GM21447 (cell line): Measurements from ENCODE around the gene RPS18.
"Not testable (repeated sequence)": the region's sequence is repeated elsewhere in the genome, so short reads cannot be mapped to it uniquely, and the experiment has no call there.

Experiments used
- ATAC-seq: cut with Tn5 transposase; IDR thresholded peaks from one replicate; pipeline ENCODE4 v1.9.1; 2021; ENCODE audit not compliant: unreplicated experiment

The RPS18 gene

DNA sequence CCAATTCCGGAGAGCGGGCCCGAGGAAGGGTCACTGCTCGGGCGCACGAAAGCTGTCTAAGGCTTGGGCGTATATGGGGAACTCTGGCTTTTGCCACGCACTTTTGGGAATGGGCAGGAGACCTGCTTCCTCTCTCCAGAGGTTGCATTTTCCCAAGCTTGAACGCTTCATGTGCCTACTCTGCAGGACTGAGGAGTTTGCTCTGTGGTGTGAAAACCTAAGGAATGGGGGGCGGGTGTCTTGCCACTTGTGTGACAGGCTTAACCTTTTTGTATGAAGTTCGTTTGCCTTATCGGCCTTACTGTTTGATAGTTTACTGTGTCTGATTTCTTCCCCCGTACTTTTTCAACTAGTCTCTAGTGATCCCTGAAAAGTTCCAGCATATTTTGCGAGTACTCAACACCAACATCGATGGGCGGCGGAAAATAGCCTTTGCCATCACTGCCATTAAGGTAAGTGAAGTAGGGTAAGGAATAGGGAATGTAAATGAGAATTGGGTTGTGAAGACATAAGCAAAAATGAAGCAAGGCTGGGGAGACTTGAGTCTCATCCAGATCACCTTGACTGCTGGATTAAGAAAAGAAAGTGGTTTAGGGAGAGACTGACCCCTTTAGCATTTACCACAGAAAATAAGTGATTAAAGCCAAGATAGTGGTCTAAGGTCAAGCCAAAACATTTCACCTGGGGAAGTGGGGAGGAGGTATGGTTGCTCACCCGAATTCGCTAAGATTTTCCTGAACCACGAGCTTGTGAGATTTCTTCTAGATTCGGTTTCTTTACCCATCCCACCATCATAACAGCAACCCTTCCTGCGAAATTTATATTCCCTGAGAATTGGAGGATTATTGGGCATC is 627 bp downstream of the RPS18 start:
- peak; percentile 18 for ATAC-seq

DNA sequence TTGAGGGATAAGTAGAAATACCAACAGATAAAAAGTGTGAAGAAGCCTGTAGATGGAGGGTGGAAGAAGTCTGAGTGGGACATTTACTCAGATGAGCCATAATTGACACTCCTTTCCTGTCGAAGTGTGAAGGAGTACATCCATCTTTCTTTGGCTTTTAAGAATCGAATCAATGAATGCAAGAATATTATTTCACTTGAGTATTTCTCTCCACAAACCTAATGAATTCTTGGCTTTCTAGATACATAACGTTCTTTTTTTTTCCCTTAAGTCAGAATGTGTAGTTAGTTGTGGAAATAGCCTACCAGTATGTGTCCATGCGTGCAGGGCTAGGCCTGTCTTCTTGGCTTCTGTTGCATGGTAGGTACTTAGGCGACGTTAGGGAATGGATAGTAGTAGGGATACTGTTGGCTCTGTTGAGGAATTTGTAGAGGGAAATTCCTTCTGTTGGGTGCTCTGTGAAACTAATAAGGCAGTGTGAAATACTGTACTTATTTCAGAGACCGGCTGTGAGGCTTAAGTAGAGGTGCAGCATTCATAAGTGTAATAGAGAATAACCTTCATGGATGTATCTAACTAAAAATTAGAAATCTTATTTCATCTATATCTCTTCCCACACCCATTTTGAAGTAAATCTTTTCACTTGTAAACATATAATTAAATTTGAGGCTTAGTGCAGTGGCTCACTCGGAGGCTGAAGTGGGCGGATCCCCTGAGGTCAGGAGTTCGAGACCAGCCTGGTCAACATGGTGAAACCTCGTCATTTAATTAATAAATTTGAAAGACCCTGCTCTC is 1.5 kb downstream of the RPS18 start:
- no peak for ATAC-seq

DNA sequence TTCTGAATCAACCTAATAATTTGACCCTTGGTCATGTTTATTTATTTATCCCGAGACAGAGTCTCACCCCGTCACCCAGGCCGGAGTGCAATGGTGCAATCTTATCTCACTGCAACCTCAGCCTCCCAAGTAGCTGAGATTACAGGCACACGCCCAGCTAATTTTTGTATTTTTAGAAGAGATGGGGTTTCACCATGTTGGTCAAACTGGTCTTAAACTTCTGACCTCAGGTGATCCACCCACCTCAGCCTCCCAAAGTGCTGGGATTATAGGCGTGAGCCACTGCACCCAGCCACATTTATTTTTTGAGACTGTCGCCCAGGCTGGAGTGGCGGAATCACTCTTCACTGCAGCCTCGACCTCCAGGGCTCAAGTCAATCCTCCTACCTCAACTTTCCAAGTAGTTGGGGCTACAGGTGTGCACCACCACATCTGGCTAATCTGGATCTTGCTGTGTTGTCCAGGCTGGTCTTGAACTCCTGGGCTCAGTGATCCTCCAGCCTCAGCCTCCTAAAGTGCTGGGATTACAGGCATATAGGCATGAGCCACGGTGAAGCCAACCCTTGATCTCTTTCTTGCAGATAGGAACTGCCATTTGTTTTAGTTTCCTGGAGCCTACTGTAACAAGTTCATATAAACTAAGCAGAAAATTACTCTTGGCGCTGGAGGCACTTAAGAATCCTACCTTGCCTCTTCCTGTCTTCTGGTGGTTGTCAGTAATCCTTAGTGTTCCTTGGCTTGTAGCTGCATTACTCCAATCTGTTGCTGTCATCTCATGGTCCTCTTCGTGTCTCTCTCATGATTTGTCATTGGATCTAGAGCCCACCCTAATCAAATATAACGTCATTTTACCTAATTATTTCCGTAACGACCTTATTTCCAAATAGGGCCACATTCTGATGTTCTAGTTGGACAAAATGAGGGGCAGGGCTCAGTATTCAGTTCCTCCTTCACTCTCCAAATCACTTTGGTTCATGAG is 2.3 kb downstream of the RPS18 start:
- no peak for ATAC-seq

DNA sequence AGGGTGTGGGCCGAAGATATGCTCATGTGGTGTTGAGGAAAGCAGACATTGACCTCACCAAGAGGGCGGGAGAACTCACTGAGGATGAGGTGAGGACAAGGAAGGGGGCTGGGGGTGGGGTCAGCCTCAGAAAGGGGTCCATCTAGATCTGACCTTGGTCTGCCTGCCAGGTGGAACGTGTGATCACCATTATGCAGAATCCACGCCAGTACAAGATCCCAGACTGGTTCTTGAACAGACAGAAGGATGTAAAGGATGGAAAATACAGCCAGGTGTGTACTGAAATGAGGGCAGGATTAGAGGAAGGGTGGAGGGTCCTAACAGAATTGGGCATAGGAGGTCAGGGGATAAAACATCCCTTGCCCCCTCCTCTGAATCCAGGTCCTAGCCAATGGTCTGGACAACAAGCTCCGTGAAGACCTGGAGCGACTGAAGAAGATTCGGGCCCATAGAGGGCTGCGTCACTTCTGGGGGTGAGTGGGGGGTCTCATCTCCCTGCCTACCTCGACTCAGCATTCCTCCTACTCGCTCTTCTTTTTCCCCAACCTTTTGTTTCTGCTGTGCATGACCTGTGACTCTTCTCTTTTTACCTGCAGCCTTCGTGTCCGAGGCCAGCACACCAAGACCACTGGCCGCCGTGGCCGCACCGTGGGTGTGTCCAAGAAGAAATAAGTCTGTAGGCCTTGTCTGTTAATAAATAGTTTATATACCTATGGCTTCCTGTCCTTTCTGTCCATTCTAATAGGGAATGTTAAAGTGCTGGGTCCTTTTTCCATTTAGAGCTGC is 4.1 kb downstream of the RPS18 start:
- ATAC-seq: not testable (repeated sequence)

DNA sequence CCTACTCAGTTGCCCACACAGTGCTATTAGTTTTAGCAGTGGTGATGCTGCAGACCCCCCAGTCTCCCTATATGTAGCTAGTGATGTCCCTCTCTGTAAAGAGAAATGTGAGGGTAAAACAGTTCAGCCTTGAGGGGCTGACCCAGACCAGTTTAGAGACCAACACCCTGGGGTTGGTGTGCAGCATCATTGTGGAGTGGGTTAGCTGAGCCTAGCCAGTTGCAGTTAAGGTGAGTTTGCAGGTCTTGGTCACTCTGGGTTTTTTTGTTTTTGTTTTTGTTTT is 4.6 kb downstream of the RPS18 start:
- no peak for ATAC-seq

DNA sequence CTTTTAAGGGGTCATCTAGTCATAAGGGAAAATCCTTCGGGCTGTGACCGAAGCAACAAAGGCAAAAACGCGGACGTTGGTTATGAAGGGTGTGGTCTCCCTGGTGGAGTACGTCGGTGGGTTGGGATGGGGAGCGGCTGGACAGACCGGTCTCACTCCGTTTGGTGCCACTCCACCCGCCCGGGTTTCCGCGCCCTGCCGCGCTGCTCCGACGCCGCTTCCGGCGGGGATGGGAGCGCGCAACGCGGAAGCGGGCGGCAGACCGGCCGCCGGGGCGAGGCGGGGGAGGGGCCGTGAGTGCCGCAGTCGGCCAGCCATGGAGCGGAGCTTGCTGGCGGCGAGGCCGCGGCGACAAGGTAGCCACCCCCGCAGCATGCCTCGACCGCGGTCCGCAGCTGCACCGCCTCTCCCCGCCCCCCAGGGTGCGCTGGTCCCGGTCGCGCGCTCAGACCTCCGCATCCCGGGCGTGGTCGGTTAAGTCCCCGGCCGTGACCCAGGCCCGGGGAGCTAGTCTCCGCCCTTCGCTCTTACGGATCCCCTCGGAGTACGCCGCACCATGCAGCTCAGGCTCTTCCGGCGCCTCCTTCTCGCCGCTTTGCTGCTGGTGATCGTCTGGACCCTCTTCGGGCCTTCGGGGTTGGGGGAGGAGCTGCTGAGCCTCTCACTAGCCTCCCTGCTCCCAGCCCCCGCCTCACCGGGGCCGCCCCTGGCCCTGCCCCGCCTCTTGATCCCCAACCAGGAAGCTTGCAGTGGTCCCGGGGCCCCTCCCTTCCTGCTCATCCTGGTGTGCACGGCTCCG is 5.2 kb downstream of the RPS18 start, which contains the start of gene B3GALT4:
B3GALT4 (plus strand) TSS at position 260 of the 799 bp plus-strand sequence; CDS start at position 557, 297 bp downstream.
- ATAC-seq: peak; percentile 52

DNA sequence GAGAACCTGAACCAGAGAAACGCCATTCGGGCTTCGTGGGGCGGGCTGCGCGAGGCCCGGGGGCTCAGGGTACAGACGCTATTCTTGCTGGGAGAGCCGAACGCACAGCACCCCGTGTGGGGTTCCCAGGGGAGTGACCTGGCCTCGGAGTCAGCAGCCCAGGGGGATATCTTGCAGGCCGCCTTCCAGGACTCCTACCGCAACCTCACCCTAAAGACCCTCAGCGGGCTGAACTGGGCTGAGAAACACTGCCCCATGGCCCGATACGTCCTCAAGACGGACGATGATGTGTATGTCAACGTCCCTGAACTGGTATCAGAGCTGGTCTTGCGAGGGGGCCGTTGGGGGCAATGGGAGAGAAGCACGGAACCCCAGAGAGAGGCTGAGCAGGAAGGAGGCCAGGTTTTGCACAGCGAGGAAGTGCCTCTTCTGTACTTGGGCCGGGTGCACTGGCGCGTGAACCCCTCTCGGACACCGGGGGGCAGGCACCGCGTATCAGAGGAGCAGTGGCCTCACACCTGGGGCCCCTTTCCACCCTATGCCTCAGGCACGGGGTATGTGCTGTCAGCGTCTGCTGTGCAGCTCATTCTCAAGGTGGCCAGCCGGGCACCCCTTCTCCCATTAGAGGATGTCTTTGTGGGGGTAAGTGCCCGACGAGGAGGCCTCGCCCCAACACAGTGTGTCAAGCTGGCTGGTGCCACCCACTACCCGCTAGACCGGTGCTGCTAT is 6.0 kb downstream of the RPS18 start:
- ATAC-seq: no peak

DNA sequence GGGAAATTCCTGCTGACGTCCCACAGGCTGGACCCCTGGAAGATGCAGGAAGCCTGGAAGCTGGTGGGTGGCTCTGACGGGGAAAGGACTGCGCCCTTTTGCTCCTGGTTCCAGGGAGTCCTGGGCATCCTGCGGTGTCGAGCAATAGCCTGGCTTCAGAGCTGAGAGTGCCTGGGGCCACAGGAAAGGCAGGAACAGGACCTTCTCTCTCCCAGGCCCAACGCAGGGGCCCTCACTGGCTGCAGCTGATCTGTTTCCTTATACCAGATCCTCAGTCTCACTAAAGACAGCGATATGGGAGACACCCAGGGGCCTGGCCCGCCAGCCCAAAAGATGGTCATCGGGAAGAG is 6.5 kb downstream of the RPS18 start:
- no peak for ATAC-seq

DNA sequence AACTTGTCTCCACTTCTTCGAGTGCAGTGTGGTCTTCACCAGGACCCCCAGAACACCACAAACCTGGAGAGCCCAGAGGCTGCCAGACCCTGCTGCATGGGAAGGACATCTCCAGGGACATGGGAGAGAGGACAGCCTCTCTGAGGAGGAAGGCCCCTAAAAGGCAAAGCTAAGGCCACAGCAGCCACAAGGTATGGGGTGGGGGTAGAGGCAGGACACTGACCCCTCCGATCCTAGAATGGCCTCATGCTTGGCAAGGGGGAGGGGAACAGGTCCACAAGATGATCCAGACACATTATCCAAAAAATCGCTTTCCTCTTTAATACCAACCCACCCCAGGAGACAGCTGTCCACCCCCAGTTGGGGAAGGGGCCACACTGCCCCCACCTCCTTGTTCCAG is 6.9 kb downstream of the RPS18 start:
- no peak for ATAC-seq

DNA sequence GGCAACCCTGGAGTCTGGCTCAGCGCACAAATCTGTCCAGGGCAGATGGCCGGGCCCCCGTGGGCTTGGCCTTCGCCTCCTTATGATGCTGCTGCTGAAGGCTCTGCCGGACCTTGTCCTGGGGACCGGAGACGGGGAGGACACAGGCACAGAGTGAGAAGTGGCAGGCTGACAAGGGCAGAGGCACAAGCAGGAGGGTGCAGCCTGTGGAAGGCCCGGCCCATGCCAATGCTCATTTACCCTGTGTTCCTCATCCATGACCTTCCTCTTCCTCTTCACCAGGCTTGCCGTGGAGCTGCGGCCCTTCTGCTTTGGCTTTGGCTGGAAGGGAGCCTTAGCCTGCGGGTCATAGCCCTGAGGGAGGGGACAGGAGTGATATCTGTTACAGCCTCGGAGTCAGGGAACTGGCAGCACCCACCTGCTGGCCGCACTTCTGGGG is 7.4 kb downstream of the RPS18 start:
- ATAC-seq: no peak

DNA sequence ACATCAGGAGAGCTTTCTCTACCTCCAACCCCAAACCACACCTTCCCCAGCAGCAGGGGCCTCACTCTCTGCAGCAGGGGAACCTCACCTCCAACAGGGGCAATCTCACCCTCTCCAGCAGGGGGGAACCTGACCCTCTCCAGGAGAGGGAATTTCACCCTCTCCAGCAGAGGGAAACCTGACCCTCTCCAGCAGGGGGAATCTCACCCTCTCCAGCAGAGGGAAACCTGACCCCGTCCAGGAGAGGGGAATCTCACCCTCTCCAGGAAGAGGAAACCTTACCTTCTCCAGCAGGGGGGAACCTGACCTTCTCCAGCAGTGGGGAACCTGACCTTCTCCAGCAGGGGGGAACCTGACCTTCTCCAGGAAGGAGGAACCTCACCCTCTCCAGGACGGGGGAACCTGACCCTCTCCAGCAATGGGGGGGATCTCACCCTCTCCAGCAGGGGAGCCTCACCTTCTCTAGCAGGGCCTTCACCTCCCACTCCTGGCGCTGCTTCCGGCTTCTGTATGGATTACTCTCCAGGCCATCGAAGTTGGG is 8.2 kb downstream of the RPS18 start:
- no peak for ATAC-seq

DNA sequence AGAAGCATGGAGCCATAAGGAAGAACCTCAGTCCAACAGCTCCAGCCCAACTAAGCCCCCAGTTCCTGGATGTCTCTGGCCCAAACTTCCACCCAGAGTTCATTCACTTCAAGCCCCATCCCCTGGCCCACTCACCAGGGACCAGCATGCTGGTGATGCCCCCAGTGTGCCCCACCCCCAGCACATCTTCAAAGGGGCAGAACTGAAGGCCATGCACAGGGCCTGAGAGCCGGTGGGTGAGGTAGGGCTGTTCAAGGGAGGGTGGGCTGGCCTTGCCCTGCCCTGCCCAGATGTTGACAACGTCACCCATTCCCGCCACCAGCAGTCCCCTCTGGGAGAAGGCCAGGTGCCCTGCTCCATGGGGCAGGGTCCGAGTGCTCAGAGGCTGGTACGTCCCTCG is 8.7 kb downstream of the RPS18 start:
- ATAC-seq: no peak

DNA sequence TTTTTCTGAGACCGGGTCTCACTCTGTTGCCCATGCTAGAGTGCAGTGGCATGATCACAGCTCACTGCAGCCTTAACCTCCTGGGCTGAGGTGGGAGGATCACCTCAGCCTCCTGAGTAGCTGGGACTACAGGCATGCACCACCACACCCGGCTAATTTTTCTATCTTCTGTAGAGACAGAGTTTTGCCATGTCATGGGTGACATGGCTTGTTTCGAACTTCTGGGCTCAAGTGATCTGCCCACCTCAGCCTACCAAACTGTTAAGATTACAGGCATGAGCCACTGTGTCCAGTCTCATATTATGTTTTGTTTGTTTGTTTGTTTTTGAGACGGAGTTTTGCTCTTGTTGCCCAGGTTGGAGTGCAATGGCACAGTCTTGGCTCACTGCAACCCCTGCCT is 13.3 kb downstream of the RPS18 start:
- not testable (repeated sequence) for ATAC-seq

DNA sequence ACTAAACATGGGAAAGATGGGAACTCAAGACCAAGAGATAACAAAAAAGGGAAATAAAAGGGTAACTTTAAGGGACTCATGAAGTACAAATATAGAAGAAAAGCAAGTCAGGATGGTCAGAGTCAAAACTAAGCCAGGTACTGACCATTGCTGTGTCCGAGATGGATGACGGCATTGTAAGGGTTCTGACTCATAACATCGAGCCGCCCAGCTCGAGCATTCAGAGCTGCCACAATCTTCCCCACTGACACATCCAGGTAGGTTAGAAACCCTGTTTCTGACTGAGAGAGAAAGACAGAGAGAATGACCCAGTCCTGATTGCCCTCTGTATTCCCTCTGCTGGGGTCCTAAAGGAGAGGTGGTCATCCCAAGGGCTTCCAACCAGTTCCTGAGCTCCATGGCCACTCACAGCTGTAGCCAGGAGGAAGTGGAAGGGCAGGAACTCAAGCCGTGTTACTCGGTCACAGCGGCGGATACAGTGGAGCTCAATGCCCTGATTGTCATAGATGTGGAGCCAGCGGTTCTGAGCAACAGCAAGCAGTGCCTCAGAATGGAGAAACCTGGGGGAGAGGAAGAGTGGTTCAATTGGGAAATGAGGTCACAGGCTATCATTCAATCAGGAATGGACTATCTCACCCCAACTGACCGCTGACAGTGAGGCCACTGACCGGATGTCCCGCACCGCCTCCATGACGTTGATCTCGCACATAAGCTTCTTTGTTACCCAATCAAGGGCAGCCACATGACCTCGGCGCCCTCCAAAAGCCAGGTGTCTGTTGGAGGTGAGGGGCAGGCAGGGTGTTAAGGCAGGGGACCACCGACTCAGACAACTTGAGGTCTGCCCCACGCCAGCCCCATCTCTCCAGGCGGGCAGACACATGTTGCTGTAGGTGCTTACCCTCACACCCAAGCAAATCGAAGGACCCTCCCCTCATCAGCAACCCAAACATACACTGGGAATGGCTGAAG is 15.4 kb downstream of the RPS18 start:
- ATAC-seq: no peak

DNA sequence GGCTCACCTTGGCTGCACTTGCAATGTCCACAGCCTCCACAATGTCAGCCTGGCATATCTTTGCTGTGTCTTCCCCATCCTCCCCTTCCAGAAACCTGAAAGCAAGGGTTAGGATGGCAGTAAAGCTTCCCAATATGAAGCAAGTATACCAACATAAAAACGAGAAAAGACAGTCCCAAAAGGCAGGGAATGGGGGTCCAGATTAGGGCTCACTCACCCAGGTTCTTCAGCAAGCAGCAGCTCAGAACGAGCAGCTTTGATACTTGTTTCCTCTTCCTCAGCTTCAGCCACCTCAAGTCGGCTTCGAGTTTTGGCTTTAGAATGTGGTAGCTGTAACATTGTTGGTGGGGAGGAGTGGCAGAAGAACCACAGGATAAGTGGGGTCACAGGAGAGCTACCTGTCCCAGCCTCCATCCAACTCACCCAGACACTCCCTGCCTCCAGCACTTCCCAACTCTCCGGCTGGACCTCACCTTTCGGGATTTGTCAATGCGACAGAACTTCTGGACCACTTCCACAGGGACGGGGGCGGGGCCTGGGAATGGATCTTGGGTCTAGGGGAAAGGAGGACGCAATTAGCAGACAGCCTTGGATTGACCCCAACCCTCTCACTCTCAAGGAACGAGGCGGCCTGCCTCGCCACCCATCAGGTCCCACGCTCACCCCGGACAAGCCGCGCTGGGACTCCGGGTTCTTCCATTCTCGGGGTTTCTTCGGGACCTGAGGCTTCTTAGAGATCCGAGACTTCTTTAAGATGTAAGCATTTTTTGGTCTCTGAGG is 16.5 kb downstream of the RPS18 start:
- no peak for ATAC-seq

DNA sequence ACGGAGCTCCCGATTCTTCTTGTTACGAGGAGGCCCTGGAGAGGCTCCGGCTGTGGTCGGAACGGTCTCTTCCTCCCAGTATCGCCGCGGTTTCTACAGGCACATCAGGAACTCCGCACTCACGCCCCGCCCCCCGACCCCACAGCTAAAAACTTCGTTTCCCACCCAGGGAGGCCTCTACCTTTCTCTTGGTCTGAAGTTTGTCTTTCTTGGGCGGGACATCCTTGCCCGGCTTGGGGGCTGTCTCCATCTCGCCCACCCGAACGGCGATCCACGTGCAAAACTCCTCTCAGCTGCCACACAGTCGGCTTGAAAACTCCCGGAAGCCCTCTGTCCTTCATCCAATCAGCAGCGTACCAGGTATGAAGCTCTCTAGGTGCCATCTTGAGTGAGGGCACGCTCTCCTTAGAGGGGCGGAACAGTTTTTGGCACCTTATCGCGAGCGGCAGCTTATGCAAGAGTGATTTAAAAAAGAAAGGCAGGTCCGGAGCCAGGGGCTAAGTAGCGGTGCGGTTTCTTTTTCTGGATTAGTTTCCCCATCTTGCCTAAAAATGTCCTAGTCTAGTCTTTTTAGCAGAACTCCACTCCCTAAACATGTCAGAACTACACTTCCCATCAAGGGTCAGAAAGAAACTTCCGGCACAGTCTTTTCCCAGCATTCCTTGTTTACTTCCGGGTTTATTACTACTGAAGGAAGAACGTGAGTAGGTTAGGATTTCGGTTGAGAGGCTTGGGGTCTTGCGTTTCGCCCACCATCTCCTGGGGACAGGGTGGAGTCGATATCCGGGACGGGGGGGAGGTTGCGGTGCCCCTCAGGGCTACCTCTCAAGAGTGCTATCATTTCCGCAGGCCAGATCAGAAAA is 17.3 kb downstream of the RPS18 start, which contains the start of the genes PFDN6 and WDR46:
PFDN6 (plus strand) TSS at position 681 of the 863 bp plus-strand sequence. CDS start 256 bp downstream, outside the sequence.
WDR46 (minus strand) TSS at position 319 of the 863 bp plus-strand sequence; CDS start at position 250, 69 bp downstream.
- ATAC-seq: peak; percentile 86
